ENCODE results near the gene TADA1.

GRCh38 chr1:166875734-166876539 lies at the start of gene TADA1:
- no peak for TF ChIP-seq CTCF (conservative IDR thresholded peaks at IDR 0.05)
- no peak for TF ChIP-seq EZH2 (IDR thresholded peaks at IDR 0.05; ENCODE audit: low read depth)

Measured in PC-9 (cell line).